A172 (cell line): ENCODE measurements around the gene TCEA2. TPM values are rescaled to one million over a fixed set of nuclear protein-coding genes. Genes with fewer than 3 reads are reported as not detected.

Source experiments
- DNase-seq: peaks from one replicate; pipeline ENCODE4 v3.0.0-alpha.2; 2015; ENCODE audit warnings: low spot score
- total RNA-seq: library from RNA; depleted of rRNA; stranded (reverse); fragments of >200 nt; shearing (Covaris generic); gene quantifications from 2 replicates; pipeline ENCODE4 v1.2.3, GENCODE V29; 2014

TCEA2 gene
- total RNA-seq, 1 experiment from 2014 or later: 58.3 TPM

GRCh38 chr20:64049060-64049877, 13.7 kb upstream of the TCEA2 start, which contains the start of gene SOX18:
TSS of gene SOX18 (minus strand) at chr20:64049639. CDS start at chr20:64049516, 123 bp downstream.
- no peak for DNase-seq

GRCh38 chr20:64049878-64050260, 13.1 kb upstream of the TCEA2 start:
- no peak for DNase-seq

GRCh38 chr20:64050261-64051032, 12.6 kb upstream of the TCEA2 start:
- DNase-seq: no peak

GRCh38 chr20:64051033-64051452, 12.0 kb upstream of the TCEA2 start:
- DNase-seq: no peak

GRCh38 chr20:64051561-64052325, 11.3 kb upstream of the TCEA2 start:
- no peak for DNase-seq

- DNase-seq: no peak
Measured at GRCh38 chr20:64052326-64052722, 10.7 kb upstream of the TCEA2 start.

- DNase-seq: no peak
Measured at GRCh38 chr20:64052987-64053840, 9.8 kb upstream of the TCEA2 start.

GRCh38 chr20:64053841-64054661, 8.9 kb upstream of the TCEA2 start:
- DNase-seq: peak; percentile 66

- DNase-seq: no peak
Measured at GRCh38 chr20:64055396-64055892, 7.6 kb upstream of the TCEA2 start.

GRCh38 chr20:64055893-64056638, 6.9 kb upstream of the TCEA2 start:
- peak; percentile 68 for DNase-seq

- DNase-seq: no peak
Measured at GRCh38 chr20:64056639-64056888, 6.4 kb upstream of the TCEA2 start.

- no peak for DNase-seq
Measured at GRCh38 chr20:64056889-64057627, 5.9 kb upstream of the TCEA2 start.

- DNase-seq: peak; percentile 73
Measured at GRCh38 chr20:64057628-64058498, 5.1 kb upstream of the TCEA2 start.

GRCh38 chr20:64058536-64058935, 4.5 kb upstream of the TCEA2 start:
- DNase-seq: no peak

GRCh38 chr20:64062276-64062595, 762 bp upstream of the TCEA2 start:
- no peak for DNase-seq

- DNase-seq: no peak
Measured at GRCh38 chr20:64063389-64064144, 569 bp downstream of the TCEA2 start.

GRCh38 chr20:64064145-64064698, 1.2 kb downstream of the TCEA2 start:
- peak; percentile 90 for DNase-seq
